Endothelial cell of umbilical vein (primary cell): Measurements from ENCODE around the gene KDM4B. TPM values are rescaled to one million over a fixed set of nuclear protein-coding genes. Genes with fewer than 3 reads are reported as not detected.

Experiments used
- BruUV-seq: library from RNA; stranded (reverse); fragments of 400-500 nt; replicated peaks from 2 replicates; lab custom pipeline; 2021; lab: Mats Ljungman, UMichigan
- CTCF ChIA-PET: fragments of 300-600, 350-600 bp; sonication (Branson Sonifier 250); formaldehyde crosslinking; loops from one replicate; lab custom pipeline; 2021; ENCODE audit warnings: antibody characterized with exemption, inconsistent platforms; lab: Charles Lee
- POLR2A ChIA-PET: fragments of 300-600, 350-600 bp; sonication (Branson Sonifier 250); formaldehyde crosslinking; loops from one replicate; lab custom pipeline; 2021; ENCODE audit warnings: antibody characterized with exemption, inconsistent platforms; lab: Charles Lee
- DNase-seq: peaks from one replicate; pipeline ENCODE4 v3.0.0-alpha.2; 2011; ENCODE audit warnings: low read depth, low spot score
- FAIRE-seq: peaks from 2 replicates; lab custom pipeline; 2011; peaks lifted over from hg19 to GRCh38; lab: Jason Lieb, UNC
- H2AFZ ChIP-seq: 2 replicates; pipeline ENCODE4 v1.6.0; 2012; ENCODE audit warnings: low read depth, low read length, control low read depth, inconsistent platforms
- H3K27ac ChIP-seq: 2 replicates; pipeline ENCODE4 v1.5.1; 2011; ENCODE audit warnings: low read depth, mild to moderate bottlenecking, control low read depth, low read length, moderate library complexity; ENCODE audit not compliant: insufficient read depth
- H3K27me3 ChIP-seq, 2 experiments: 2 replicates each; pipeline versions ENCODE4 v1.6.0 to v1.6.1; 2011; ENCODE audit warnings: low read length in 2 of 2, mixed read lengths in 1 of 2; ENCODE audit not compliant: control insufficient read depth in 2 of 2, insufficient read depth in 2 of 2
- H3K36me3 ChIP-seq, 2 experiments: 2 replicates in 1 of 2; 3 replicates in 1 of 2; pipeline ENCODE4 v1.5.1; 2011; ENCODE audit warnings: low read length in 2 of 2, mild to moderate bottlenecking in 1 of 2, moderate library complexity in 1 of 2; ENCODE audit not compliant: control insufficient read depth in 2 of 2, insufficient read depth in 2 of 2; ENCODE audit errors: extremely low read depth in 1 of 2
- H3K4me1 ChIP-seq: 3 replicates; pipeline ENCODE4 v1.5.1; 2011; ENCODE audit warnings: mild to moderate bottlenecking, low read length; ENCODE audit not compliant: control insufficient read depth, insufficient read depth; ENCODE audit errors: extremely low read depth
- H3K4me2 ChIP-seq: 2 replicates; pipeline ENCODE4 v1.6.1; 2011; ENCODE audit warnings: low read length, control low read depth, mixed read lengths; ENCODE audit not compliant: insufficient read depth
- H3K4me3 ChIP-seq, 3 experiments: fragments of 200-600 bp in 1 of 3; sonication (generic), shearing (Covaris generic) in 1 of 3; replicated peaks in 1 of 3; 2 replicates each; pipeline ENCODE4 v1.5.1; 2011 to 2016; ENCODE audit warnings: control low read depth in 3 of 3, low read length in 3 of 3, mild to moderate bottlenecking in 2 of 3, inconsistent platforms in 1 of 3, low read depth in 1 of 3, moderate library complexity in 1 of 3; ENCODE audit not compliant: insufficient read depth in 1 of 3
- H3K79me2 ChIP-seq: 2 replicates; pipeline ENCODE4 v1.6.0; 2012; ENCODE audit warnings: low read length, inconsistent platforms; ENCODE audit not compliant: control insufficient read depth, insufficient read depth
- H3K9ac ChIP-seq: replicated peaks from 2 replicates; pipeline ENCODE3; 2011; ENCODE audit warnings: low read length, control low read depth; ENCODE audit not compliant: insufficient read depth; ENCODE audit errors: extremely low read depth
- H3K9me1 ChIP-seq: replicated peaks from 3 replicates; pipeline ENCODE4 v1.6.0; 2011; ENCODE audit warnings: mild to moderate bottlenecking, low read length; ENCODE audit not compliant: control insufficient read depth, insufficient read depth; ENCODE audit errors: extremely low read depth
- H3K9me3 ChIP-seq: replicated peaks from 2 replicates; pipeline ENCODE4 v1.5.1; 2012; ENCODE audit warnings: low read length, inconsistent platforms; ENCODE audit not compliant: control insufficient read depth, insufficient read depth
- H4K20me1 ChIP-seq: replicated peaks from 2 replicates; pipeline ENCODE3; 2011; ENCODE audit warnings: mild to moderate bottlenecking, low read length; ENCODE audit not compliant: control insufficient read depth, insufficient read depth; ENCODE audit errors: extremely low read depth
- EZH2 ChIP-seq: IDR thresholded peaks from 2 replicates; pipeline ENCODE4 v1.6.1; 2012; ENCODE audit warnings: borderline replicate concordance, low read depth, mild to moderate bottlenecking, moderate library complexity, low read length, inconsistent platforms; ENCODE audit not compliant: severe bottlenecking
- FOS ChIP-seq: IDR thresholded peaks from 2 replicates; pipeline ENCODE4 v1.6.1; 2011; ENCODE audit warnings: mild to moderate bottlenecking, low read length, moderate library complexity, borderline replicate concordance; ENCODE audit not compliant: insufficient read depth
- GATA2 ChIP-seq: IDR thresholded peaks from 2 replicates; pipeline ENCODE4 v1.7.0; 2011; ENCODE audit warnings: low read depth, mild to moderate bottlenecking, moderate library complexity, mixed read lengths, low read length; ENCODE audit not compliant: insufficient read length, insufficient read depth
- JUN ChIP-seq: IDR thresholded peaks from 2 replicates; pipeline ENCODE4 v1.6.1; 2011; ENCODE audit warnings: borderline replicate concordance, low read depth; ENCODE audit not compliant: insufficient read length, insufficient read depth
- MYC ChIP-seq: IDR thresholded peaks from one replicate; pipeline ENCODE4 v1.6.1; 2011; ENCODE audit warnings: mild to moderate bottlenecking, low read depth, low read length
- POLR2A ChIP-seq: IDR thresholded peaks from 2 replicates; pipeline ENCODE4 v1.6.1; 2012; ENCODE audit warnings: low read depth, mild to moderate bottlenecking, control low read depth, low read length
- POLR2AphosphoS5 ChIP-seq: IDR thresholded peaks from 2 replicates; pipeline ENCODE4 v1.6.1; 2012; ENCODE audit warnings: low read depth, mild to moderate bottlenecking, control low read depth, low read length, moderate library complexity; ENCODE audit not compliant: insufficient read depth
- dilution Hi-C: fragments of 300-500 bp; cut with MboI; formaldehyde crosslinking; loops from one replicate; pipeline ENCODE4 v1.15.0; 2019; ENCODE audit warnings: low sequenced_read_pairs; ENCODE audit not compliant: extremely low pct_ligation_motif_present
- intact Hi-C: fragments of 100-400 bp; cut with micrococcal nuclease; formaldehyde crosslinking; loops from one replicate; pipeline ENCODE4 v1.10.0; 2022
- polyA plus RNA-seq, 4 experiments: library from polyadenylated mRNA; depleted of rRNA in 3 of 4; stranded (reverse) in 3 of 4; unstranded in 1 of 4; fragments of >200 nt; gene quantifications; 2 replicates each; pipeline versions ENCODE4 v1.2.1 to v1.2.3, GENCODE V29; 2011 to 2012; ENCODE audit warnings: missing spikeins in 1 of 4
- total RNA-seq: library from RNA; stranded (reverse); gene quantifications from 2 replicates; pipeline ENCODE4 v1.2.3, GENCODE V29; 2021
- TF ChIP-seq, protein P1 (sequence below), 2 donors: IDR thresholded peaks; 1 replicate in 1 of 2; 2 replicates in 1 of 2; pipeline ENCODE4 v1.5.1; 2011; ENCODE audit warnings: low read length in 2 of 2, mild to moderate bottlenecking in 2 of 2, moderate library complexity in 2 of 2, control low read depth in 1 of 2, inconsistent platforms in 1 of 2, low read depth in 1 of 2; ENCODE audit not compliant: insufficient read depth in 1 of 2; ENCODE audit errors: extremely low read depth in 1 of 2
- TF ChIP-seq, protein P2 (sequence below): IDR thresholded peaks from 2 replicates; pipeline ENCODE4 v1.6.1; 2011; ENCODE audit not compliant: insufficient read depth, insufficient read length

The KDM4B gene
- total and polyA plus RNA-seq, 2 donors (not counting 3 experiments of a cell fraction or from before 2014, with no cell fraction given) = 12.4 to 37.2 TPM

DNA sequence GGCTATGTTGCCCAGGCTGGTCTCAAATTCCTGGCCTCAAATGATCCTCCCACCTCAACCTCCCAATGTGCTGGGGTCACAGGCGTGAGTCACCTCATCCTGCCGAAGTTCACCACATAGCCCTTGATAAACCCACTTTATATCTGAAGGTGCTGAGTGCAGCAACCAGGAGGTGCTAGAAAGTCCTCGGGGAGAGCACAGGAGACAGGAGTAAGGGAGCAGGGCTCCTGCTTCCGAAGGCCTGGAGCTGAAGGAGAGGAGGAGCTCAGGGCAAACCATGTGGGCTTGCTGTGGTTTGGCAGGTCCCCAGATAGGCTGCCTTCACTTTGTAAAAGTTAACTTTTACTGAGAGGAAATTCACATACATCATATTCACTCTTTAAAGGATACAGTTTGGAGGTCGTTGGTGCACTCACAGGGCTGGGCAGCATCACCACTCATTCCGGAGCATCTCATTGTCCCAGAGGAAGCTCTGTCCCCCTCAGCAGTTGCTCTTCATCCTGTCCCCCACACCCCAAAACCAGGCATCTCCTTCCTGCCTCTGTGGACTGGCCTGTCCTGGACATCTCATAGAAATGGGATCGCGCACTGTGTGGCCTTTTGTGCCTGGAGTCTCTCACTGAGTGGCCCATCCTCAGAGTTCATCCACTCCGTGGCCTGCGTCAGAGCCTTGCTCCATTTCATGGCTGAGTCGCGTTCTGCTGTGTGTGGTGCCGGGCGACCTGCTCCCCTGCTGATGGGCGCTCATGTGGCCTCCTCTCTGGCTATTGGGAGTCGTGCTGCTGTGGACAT, 49.5 kb downstream of the KDM4B start:
- FAIRE-seq (no peak), DNase-seq (no peak)
- H3K79me2 ChIP-seq = peaks cover 21% of the 10 kb centered on the region
- ChIA-PET CTCF (interaction anchor here (1.0 to 1.7 kb wide), 3 partner anchors 9 to 17 kb away, joined by 3 to 5 read pairs (median 3); no protein-coding TSS in a partner anchor), POLR2A (no interaction called here)
- no peaks in the 10 kb centered on the region for H4K20me1 ChIP-seq
- H3K4me1 ChIP-seq = no peaks in the 10 kb centered on the region
- no peak overlapping the region for H3K4me2 ChIP-seq
- H3K4me3 ChIP-seq = no peak overlapping the region
- BruUV-seq = no TSS peak
- no peak overlapping the region for H3K9ac ChIP-seq
- no peaks in the 10 kb centered on the region for H3K9me3 ChIP-seq
- H2AFZ ChIP-seq = no peak overlapping the region
- no peaks in the 10 kb centered on the region for H3K9me1 ChIP-seq
- dilution Hi-C loops (no loop called here), intact Hi-C loops (no loop called here)
- no peak overlapping the region for H3K27ac ChIP-seq
- H3K36me3 ChIP-seq = peaks cover 0 to 10% of the 10 kb centered on the region in 2 experiments
- H3K27me3 ChIP-seq = no peaks in the 10 kb centered on the region
- TF ChIP-seq MYC = no peak
- TF ChIP-seq, protein P1, sequence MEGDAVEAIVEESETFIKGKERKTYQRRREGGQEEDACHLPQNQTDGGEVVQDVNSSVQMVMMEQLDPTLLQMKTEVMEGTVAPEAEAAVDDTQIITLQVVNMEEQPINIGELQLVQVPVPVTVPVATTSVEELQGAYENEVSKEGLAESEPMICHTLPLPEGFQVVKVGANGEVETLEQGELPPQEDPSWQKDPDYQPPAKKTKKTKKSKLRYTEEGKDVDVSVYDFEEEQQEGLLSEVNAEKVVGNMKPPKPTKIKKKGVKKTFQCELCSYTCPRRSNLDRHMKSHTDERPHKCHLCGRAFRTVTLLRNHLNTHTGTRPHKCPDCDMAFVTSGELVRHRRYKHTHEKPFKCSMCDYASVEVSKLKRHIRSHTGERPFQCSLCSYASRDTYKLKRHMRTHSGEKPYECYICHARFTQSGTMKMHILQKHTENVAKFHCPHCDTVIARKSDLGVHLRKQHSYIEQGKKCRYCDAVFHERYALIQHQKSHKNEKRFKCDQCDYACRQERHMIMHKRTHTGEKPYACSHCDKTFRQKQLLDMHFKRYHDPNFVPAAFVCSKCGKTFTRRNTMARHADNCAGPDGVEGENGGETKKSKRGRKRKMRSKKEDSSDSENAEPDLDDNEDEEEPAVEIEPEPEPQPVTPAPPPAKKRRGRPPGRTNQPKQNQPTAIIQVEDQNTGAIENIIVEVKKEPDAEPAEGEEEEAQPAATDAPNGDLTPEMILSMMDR (IDR thresholded peaks at IDR 0.05; ENCODE audit: extremely low read depth in 1 of 2, insufficient read depth in 1 of 2, low read depth in 1 of 2, low read length in 2 of 2) = no peak
- no peak for TF ChIP-seq POLR2A
- no peak for TF ChIP-seq POLR2AphosphoS5
- TF ChIP-seq EZH2 = no peak
- TF ChIP-seq FOS = no peak
- TF ChIP-seq, protein P2, sequence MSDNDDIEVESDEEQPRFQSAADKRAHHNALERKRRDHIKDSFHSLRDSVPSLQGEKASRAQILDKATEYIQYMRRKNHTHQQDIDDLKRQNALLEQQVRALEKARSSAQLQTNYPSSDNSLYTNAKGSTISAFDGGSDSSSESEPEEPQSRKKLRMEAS = no peak
- TF ChIP-seq GATA2 = no peak
- TF ChIP-seq JUN = no peak
